ENCODE data around the gene DPP8.

The DPP8 gene

DNA sequence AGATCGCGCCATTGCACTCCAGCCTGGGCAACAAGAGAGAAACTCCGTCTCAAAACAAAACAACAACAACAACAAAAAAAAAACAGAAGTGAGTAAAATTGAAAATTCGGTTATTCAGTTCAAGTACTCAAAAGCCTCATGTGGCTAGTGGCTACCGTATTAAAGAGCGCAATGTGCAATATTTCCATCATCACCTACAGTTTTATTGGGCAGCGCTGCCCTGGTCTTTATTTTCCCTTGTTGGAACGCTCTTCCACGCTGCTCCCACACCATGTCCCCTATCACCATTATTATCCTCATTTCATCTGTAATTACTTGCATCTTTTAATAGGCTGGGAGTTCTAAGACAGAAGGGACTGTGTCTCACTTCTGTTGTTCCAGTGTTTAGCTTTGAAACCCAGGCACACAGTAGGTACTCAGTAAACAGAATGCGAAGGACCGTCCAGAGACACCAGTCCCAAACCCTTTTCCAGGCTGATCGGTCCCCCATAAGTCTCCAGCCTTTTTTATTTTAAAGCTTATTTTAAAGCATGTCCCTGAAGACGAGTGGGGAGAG is 12.4 kb upstream of the DPP8 start (continued):
- TF ChIP-seq, protein P1, sequence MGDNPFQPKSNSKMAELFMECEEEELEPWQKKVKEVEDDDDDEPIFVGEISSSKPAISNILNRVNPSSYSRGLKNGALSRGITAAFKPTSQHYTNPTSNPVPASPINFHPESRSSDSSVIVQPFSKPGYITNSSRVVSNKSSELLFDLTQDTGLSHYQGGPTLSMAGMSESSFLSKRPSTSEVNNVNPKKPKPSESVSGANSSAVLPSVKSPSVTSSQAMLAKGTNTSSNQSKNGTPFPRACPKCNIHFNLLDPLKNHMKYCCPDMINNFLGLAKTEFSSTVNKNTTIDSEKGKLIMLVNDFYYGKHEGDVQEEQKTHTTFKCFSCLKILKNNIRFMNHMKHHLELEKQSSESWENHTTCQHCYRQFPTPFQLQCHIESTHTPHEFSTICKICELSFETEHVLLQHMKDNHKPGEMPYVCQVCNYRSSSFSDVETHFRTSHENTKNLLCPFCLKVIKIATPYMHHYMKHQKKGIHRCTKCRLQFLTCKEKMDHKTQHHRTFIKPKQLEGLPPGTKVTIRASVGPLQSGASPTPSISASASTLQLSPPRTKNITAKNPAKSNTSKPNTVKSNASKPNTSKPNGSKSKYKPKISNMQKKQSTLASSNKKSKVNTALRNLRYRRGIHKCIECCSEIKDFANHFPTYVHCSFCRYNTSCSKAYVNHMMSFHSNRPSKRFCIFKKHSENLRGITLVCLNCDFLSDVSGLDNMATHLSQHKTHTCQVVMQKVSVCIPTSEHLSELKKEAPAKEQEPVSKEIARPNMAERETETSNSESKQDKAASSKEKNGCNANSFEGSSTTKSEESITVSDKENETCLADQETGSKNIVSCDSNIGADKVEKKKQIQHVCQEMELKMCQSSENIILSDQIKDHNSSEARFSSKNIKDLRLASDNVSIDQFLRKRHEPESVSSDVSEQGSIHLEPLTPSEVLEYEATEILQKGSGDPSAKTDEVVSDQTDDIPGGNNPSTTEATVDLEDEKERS (tag by site-specific recombination; IDR thresholded peaks at IDR 0.05) = no peak
- peak; percentile 74 for TF ChIP-seq FEZF1 (tag by site-specific recombination; IDR thresholded peaks at IDR 0.05)
- TF ChIP-seq ZNF629 (tag by site-specific recombination; IDR thresholded peaks at IDR 0.05) = peak; percentile 15; the same call in 1 of the 2 replicates
- TF ChIP-seq ZNF677 (tag by site-specific recombination; IDR thresholded peaks at IDR 0.05) = no peak
- TF ChIP-seq, protein P2, sequence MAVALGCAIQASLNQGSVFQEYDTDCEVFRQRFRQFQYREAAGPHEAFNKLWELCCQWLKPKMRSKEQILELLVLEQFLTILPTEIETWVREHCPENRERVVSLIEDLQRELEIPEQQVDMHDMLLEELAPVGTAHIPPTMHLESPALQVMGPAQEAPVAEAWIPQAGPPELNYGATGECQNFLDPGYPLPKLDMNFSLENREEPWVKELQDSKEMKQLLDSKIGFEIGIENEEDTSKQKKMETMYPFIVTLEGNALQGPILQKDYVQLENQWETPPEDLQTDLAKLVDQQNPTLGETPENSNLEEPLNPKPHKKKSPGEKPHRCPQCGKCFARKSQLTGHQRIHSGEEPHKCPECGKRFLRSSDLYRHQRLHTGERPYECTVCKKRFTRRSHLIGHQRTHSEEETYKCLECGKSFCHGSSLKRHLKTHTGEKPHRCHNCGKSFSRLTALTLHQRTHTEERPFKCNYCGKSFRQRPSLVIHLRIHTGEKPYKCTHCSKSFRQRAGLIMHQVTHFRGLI (tag by site-specific recombination; IDR thresholded peaks at IDR 0.05) = peak; percentile 25; the same call in 1 of the 2 replicates
- peak; percentile 6; the same call in 1 of the 2 replicates for TF ChIP-seq ZEB2 (tag by site-specific recombination; IDR thresholded peaks at IDR 0.05)
- no peak for TF ChIP-seq ZNF610 (tag by site-specific recombination; IDR thresholded peaks at IDR 0.05; ENCODE audit: borderline replicate concordance)
- TF ChIP-seq, protein P3, sequence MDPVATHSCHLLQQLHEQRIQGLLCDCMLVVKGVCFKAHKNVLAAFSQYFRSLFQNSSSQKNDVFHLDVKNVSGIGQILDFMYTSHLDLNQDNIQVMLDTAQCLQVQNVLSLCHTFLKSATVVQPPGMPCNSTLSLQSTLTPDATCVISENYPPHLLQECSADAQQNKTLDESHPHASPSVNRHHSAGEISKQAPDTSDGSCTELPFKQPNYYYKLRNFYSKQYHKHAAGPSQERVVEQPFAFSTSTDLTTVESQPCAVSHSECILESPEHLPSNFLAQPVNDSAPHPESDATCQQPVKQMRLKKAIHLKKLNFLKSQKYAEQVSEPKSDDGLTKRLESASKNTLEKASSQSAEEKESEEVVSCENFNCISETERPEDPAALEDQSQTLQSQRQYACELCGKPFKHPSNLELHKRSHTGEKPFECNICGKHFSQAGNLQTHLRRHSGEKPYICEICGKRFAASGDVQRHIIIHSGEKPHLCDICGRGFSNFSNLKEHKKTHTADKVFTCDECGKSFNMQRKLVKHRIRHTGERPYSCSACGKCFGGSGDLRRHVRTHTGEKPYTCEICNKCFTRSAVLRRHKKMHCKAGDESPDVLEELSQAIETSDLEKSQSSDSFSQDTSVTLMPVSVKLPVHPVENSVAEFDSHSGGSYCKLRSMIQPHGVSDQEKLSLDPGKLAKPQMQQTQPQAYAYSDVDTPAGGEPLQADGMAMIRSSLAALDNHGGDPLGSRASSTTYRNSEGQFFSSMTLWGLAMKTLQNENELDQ (tag by site-specific recombination; IDR thresholded peaks at IDR 0.05; ENCODE audit: low read depth) = no peak
- no peak for TF ChIP-seq ZNF292 (tag by site-specific recombination; IDR thresholded peaks at IDR 0.05; ENCODE audit: borderline replicate concordance, low read depth)
- TF ChIP-seq, protein P4, sequence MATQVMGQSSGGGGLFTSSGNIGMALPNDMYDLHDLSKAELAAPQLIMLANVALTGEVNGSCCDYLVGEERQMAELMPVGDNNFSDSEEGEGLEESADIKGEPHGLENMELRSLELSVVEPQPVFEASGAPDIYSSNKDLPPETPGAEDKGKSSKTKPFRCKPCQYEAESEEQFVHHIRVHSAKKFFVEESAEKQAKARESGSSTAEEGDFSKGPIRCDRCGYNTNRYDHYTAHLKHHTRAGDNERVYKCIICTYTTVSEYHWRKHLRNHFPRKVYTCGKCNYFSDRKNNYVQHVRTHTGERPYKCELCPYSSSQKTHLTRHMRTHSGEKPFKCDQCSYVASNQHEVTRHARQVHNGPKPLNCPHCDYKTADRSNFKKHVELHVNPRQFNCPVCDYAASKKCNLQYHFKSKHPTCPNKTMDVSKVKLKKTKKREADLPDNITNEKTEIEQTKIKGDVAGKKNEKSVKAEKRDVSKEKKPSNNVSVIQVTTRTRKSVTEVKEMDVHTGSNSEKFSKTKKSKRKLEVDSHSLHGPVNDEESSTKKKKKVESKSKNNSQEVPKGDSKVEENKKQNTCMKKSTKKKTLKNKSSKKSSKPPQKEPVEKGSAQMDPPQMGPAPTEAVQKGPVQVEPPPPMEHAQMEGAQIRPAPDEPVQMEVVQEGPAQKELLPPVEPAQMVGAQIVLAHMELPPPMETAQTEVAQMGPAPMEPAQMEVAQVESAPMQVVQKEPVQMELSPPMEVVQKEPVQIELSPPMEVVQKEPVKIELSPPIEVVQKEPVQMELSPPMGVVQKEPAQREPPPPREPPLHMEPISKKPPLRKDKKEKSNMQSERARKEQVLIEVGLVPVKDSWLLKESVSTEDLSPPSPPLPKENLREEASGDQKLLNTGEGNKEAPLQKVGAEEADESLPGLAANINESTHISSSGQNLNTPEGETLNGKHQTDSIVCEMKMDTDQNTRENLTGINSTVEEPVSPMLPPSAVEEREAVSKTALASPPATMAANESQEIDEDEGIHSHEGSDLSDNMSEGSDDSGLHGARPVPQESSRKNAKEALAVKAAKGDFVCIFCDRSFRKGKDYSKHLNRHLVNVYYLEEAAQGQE (tag by site-specific recombination; IDR thresholded peaks at IDR 0.05) = no peak
- no peak for TF ChIP-seq ZNF658 (tag by site-specific recombination; IDR thresholded peaks at IDR 0.05)
- TF ChIP-seq SCRT1 (tag by site-specific recombination; IDR thresholded peaks at IDR 0.05; ENCODE audit: borderline replicate concordance) = no peak
- 0 out of 2 replicates have a peak, but pooled peaks have one; percentile 48 for TF ChIP-seq ZNF391 (tag by site-specific recombination; IDR thresholded peaks at IDR 0.05; ENCODE audit: borderline replicate concordance, low read depth)
- TF ChIP-seq MEIS1 (CRISPR knock-in tag; IDR thresholded peaks at IDR 0.05; ENCODE audit: borderline replicate concordance) = no peak
- TF ChIP-seq, protein P5, sequence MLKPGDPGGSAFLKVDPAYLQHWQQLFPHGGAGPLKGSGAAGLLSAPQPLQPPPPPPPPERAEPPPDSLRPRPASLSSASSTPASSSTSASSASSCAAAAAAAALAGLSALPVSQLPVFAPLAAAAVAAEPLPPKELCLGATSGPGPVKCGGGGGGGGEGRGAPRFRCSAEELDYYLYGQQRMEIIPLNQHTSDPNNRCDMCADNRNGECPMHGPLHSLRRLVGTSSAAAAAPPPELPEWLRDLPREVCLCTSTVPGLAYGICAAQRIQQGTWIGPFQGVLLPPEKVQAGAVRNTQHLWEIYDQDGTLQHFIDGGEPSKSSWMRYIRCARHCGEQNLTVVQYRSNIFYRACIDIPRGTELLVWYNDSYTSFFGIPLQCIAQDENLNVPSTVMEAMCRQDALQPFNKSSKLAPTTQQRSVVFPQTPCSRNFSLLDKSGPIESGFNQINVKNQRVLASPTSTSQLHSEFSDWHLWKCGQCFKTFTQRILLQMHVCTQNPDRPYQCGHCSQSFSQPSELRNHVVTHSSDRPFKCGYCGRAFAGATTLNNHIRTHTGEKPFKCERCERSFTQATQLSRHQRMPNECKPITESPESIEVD (tag by site-specific recombination; IDR thresholded peaks at IDR 0.05) = peak; percentile 59
- peak; percentile 90 for TF ChIP-seq OSR2 (tag by site-specific recombination; IDR thresholded peaks at IDR 0.05)
- no peak for TF ChIP-seq SALL2 (tag by site-specific recombination; IDR thresholded peaks at IDR 0.05; ENCODE audit: borderline replicate concordance)
- TF ChIP-seq, protein P6, sequence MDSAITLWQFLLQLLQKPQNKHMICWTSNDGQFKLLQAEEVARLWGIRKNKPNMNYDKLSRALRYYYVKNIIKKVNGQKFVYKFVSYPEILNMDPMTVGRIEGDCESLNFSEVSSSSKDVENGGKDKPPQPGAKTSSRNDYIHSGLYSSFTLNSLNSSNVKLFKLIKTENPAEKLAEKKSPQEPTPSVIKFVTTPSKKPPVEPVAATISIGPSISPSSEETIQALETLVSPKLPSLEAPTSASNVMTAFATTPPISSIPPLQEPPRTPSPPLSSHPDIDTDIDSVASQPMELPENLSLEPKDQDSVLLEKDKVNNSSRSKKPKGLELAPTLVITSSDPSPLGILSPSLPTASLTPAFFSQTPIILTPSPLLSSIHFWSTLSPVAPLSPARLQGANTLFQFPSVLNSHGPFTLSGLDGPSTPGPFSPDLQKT (IDR thresholded peaks at IDR 0.05; ENCODE audit: borderline replicate concordance, low read depth, low read length) = no peak
- 0 out of 2 replicates have a peak, but pooled peaks have one; percentile 18 for TF ChIP-seq ZNF558 (tag by site-specific recombination; IDR thresholded peaks at IDR 0.05)
- TF ChIP-seq ZNF548 (tag by site-specific recombination; IDR thresholded peaks at IDR 0.05) = no peak
- TF ChIP-seq ZXDB (tag by site-specific recombination; IDR thresholded peaks at IDR 0.05) = peak; percentile 21; the same call in 1 of the 2 replicates
- TF ChIP-seq, protein P7, sequence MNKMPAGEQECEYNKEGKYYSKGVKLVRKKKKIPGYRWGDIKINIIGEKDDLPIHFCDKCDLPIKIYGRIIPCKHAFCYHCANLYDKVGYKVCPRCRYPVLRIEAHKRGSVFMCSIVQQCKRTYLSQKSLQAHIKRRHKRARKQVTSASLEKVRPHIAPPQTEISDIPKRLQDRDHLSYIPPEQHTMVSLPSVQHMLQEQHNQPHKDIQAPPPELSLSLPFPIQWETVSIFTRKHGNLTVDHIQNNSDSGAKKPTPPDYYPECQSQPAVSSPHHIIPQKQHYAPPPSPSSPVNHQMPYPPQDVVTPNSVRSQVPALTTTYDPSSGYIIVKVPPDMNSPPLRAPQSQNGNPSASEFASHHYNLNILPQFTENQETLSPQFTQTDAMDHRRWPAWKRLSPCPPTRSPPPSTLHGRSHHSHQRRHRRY (tag by site-specific recombination; IDR thresholded peaks at IDR 0.05) = no peak
- TF ChIP-seq GFI1B (tag by site-specific recombination; IDR thresholded peaks at IDR 0.05) = no peak
- TF ChIP-seq ZNF157 (tag by site-specific recombination; IDR thresholded peaks at IDR 0.05) = no peak
- TF ChIP-seq WT1 (tag by site-specific recombination; IDR thresholded peaks at IDR 0.05) = no peak; the same call in 1 of the 2 replicates
